Frontal cortex (tissue), 4 donors: ENCODE results near the gene ANAPC16. TPM values are rescaled to one million over a fixed set of nuclear protein-coding genes. Genes with fewer than 3 reads are reported as not detected.
A peak's percentile ranks its signal among the peaks of the same experiment; 100 is the strongest.
"Not testable (repeated sequence)": the region's sequence is repeated elsewhere in the genome, so short reads cannot be mapped to it uniquely, and the experiment has no call there.

Source experiments
- DNase-seq, 2 donors: peaks; one replicate each; pipeline ENCODE4 v3.0.0; 2012; ENCODE audit warnings: low spot score in 2 of 2
- FAIRE-seq: peaks from 2 replicates; lab custom pipeline; 2012; peaks lifted over from hg19 to GRCh38; lab: Jason Lieb, UNC
- total RNA-seq: library from RNA; depleted of rRNA; stranded (reverse); fragments of >200 nt; gene quantifications from one replicate; pipeline ENCODE4 v1.2.3, GENCODE V29; 2014
- donor health status: control.
- donor health status: control.
- donor health status: control.

ANAPC16 gene
- total RNA-seq, 1 donor from 2014 or later, result 26.1 TPM

GRCh38 chr10:72240371-72240770 is 24.6 kb downstream of the ANAPC16 start:
- no peak for DNase-seq
- FAIRE-seq, result no peak

- DNase-seq, result no peak
- no peak for FAIRE-seq
These were observed 26.0 kb downstream of the ANAPC16 start for GRCh38 chr10:72241691-72242252.

GRCh38 chr10:72242675-72243074 is 26.9 kb downstream of the ANAPC16 start:
- peak in 1 of 2 donors; percentile 51 for DNase-seq
- no peak for FAIRE-seq

GRCh38 chr10:72243822-72244437 is 28.1 kb downstream of the ANAPC16 start:
- DNase-seq, result no peak
- FAIRE-seq, result no peak

- DNase-seq (no peak), FAIRE-seq (no peak)
These were observed 28.8 kb downstream of the ANAPC16 start for GRCh38 chr10:72244573-72245038.

GRCh38 chr10:72245949-72246525 is 30.2 kb downstream of the ANAPC16 start:
- FAIRE-seq (no peak), DNase-seq (no peak)

GRCh38 chr10:72248468-72249151 is 32.8 kb downstream of the ANAPC16 start:
- FAIRE-seq (no peak), DNase-seq (peak in 1 of 2 donors; percentile 65)

GRCh38 chr10:72249176-72249862 is 33.5 kb downstream of the ANAPC16 start:
- not testable (repeated sequence) for DNase-seq, FAIRE-seq

- DNase-seq (no peak), FAIRE-seq (no peak)
These were observed 34.9 kb downstream of the ANAPC16 start for GRCh38 chr10:72250666-72251065.

- FAIRE-seq, result no peak
- no peak for DNase-seq
These were observed 35.8 kb downstream of the ANAPC16 start for GRCh38 chr10:72251635-72252034.

- DNase-seq, result no peak
- no peak for FAIRE-seq
These were observed 37.2 kb downstream of the ANAPC16 start for GRCh38 chr10:72252972-72253371.

GRCh38 chr10:72253578-72253977 is 37.8 kb downstream of the ANAPC16 start:
- FAIRE-seq (no peak), DNase-seq (no peak)

- FAIRE-seq (no peak), DNase-seq (peak; percentile 70 to 85)
These were observed 39.2 kb downstream of the ANAPC16 start for GRCh38 chr10:72254813-72255568.

- no peak for FAIRE-seq
- no peak for DNase-seq
These were observed 40.3 kb downstream of the ANAPC16 start for GRCh38 chr10:72255977-72256729.

- no peak for FAIRE-seq
- no peak for DNase-seq
These were observed 41.5 kb downstream of the ANAPC16 start for GRCh38 chr10:72257051-72257892.

- FAIRE-seq, result no peak
- no peak for DNase-seq
These were observed 42.8 kb downstream of the ANAPC16 start for GRCh38 chr10:72258617-72259016.

GRCh38 chr10:72259491-72260238 is 43.9 kb downstream of the ANAPC16 start:
- DNase-seq (no peak), FAIRE-seq (no peak)
